Measurements from ENCODE around the gene RAB7B. TPM values are rescaled to one million over a fixed set of nuclear protein-coding genes. Genes with fewer than 3 reads are reported as not detected.
A peak's percentile ranks its signal among the peaks of the same experiment; 100 is the strongest.

The RAB7B gene
- total RNA-seq, 1 donor from 2014 or later, result 6.6 TPM

- Histone ChIP-seq H2AFZ (ENCODE audit: low read depth, low read length) (no peak overlapping the region), H3K4me1 (ENCODE audit: insufficient read depth, low read length) (peaks cover 5% of the 10 kb centered on the region), H3K4me2 (ENCODE audit: low read length) (no peak overlapping the region), H4K20me1 (ENCODE audit: insufficient read depth, low read length) (peaks cover under 1% of the 10 kb centered on the region), H3K9me3 (ENCODE audit: insufficient read depth, low read depth, low read length) (no peaks in the 10 kb centered on the region), H3K27me3 (ENCODE audit: insufficient read depth, low read length) (no peaks in the 10 kb centered on the region), H3K79me2 (ENCODE audit: insufficient read depth, low read length) (no peaks in the 10 kb centered on the region), H3K4me3 (ENCODE audit: insufficient read depth, low read depth, low read length) (no peak overlapping the region), H3K9ac (ENCODE audit: low read length) (no peak overlapping the region), H3K27ac (ENCODE audit: low read depth, low read length) (no peak overlapping the region), H3K36me3 (ENCODE audit: insufficient read depth, low read length) (no peaks in the 10 kb centered on the region)
- Mint-ChIP-seq H3K4me1 (ENCODE audit: low read depth, unreplicated experiment) (peaks cover 10% of the 10 kb centered on the region), H3K27me3 (ENCODE audit: low read depth, unreplicated experiment) (peaks cover 2% of the 10 kb centered on the region), H3K27ac (ENCODE audit: unreplicated experiment) (no peak overlapping the region), H3K36me3 (ENCODE audit: low read depth, unreplicated experiment) (peaks cover 4% of the 10 kb centered on the region), H3K9me3 (ENCODE audit: unreplicated experiment) (no peaks in the 10 kb centered on the region), H3K4me3 (ENCODE audit: unreplicated experiment) (no peak overlapping the region)
- TF ChIP-seq CTCF (IDR thresholded peaks at IDR 0.05; ENCODE audit: insufficient read depth, low read depth, low read length) (no peak), EZH2 (IDR thresholded peaks at IDR 0.05; ENCODE audit: insufficient read depth, low read length) (no peak)
- DNase-seq (ENCODE audit: low read depth) (no peak), FAIRE-seq (no peak)
These were observed 24.5 kb downstream of the RAB7B start for GRCh38 chr1:205978676-205979075.

- Mint-ChIP-seq H3K36me3 (ENCODE audit: low read depth, unreplicated experiment) (peaks cover 4% of the 10 kb centered on the region), H3K27me3 (ENCODE audit: low read depth, unreplicated experiment) (peaks cover 5% of the 10 kb centered on the region), H3K27ac (ENCODE audit: unreplicated experiment) (no peak overlapping the region), H3K9me3 (ENCODE audit: unreplicated experiment) (no peaks in the 10 kb centered on the region), H3K4me1 (ENCODE audit: low read depth, unreplicated experiment) (peaks cover 7% of the 10 kb centered on the region), H3K4me3 (ENCODE audit: unreplicated experiment) (peak overlapping the region; percentile 37)
- FAIRE-seq, result no peak
- H3K4me1 ChIP-seq (ENCODE audit: insufficient read depth, low read length), result peaks cover 5% of the 10 kb centered on the region
- no peak overlapping the region for H3K27ac ChIP-seq (ENCODE audit: low read depth, low read length)
- no peaks in the 10 kb centered on the region for H3K36me3 ChIP-seq (ENCODE audit: insufficient read depth, low read length)
- peak; percentile 44 for DNase-seq (ENCODE audit: low read depth)
- H2AFZ ChIP-seq (ENCODE audit: low read depth, low read length), result no peak overlapping the region
- H3K9me3 ChIP-seq (ENCODE audit: insufficient read depth, low read depth, low read length), result no peaks in the 10 kb centered on the region
- no peaks in the 10 kb centered on the region for H4K20me1 ChIP-seq (ENCODE audit: insufficient read depth, low read length)
- no peak overlapping the region for H3K4me2 ChIP-seq (ENCODE audit: low read length)
- H3K4me3 ChIP-seq (ENCODE audit: insufficient read depth, low read depth, low read length), result no peak overlapping the region
- TF ChIP-seq CTCF (IDR thresholded peaks at IDR 0.05; ENCODE audit: insufficient read depth, low read depth, low read length) (peak; percentile 97), EZH2 (IDR thresholded peaks at IDR 0.05; ENCODE audit: insufficient read depth, low read length) (no peak)
- no peaks in the 10 kb centered on the region for H3K79me2 ChIP-seq (ENCODE audit: insufficient read depth, low read length)
- no peak overlapping the region for H3K9ac ChIP-seq (ENCODE audit: low read length)
- no peaks in the 10 kb centered on the region for H3K27me3 ChIP-seq (ENCODE audit: insufficient read depth, low read length)
These were observed 25.7 kb downstream of the RAB7B start for GRCh38 chr1:205977402-205978014.

- FAIRE-seq, result no peak
- H3K27ac ChIP-seq (ENCODE audit: low read depth, low read length), result no peak overlapping the region
- H3K4me1 ChIP-seq (ENCODE audit: insufficient read depth, low read length), result peaks cover 5% of the 10 kb centered on the region
- no peak overlapping the region for H3K4me3 Mint-ChIP-seq (ENCODE audit: unreplicated experiment)
- peak; percentile 62 for DNase-seq (ENCODE audit: low read depth)
- no peaks in the 10 kb centered on the region for H3K27me3 ChIP-seq (ENCODE audit: insufficient read depth, low read length)
- H3K9me3 ChIP-seq (ENCODE audit: insufficient read depth, low read depth, low read length), result no peaks in the 10 kb centered on the region
- no peak overlapping the region for H2AFZ ChIP-seq (ENCODE audit: low read depth, low read length)
- no peak overlapping the region for H3K9ac ChIP-seq (ENCODE audit: low read length)
- peaks cover 1% of the 10 kb centered on the region for H3K36me3 Mint-ChIP-seq (ENCODE audit: low read depth, unreplicated experiment)
- H3K9me3 Mint-ChIP-seq (ENCODE audit: unreplicated experiment), result no peaks in the 10 kb centered on the region
- H3K79me2 ChIP-seq (ENCODE audit: insufficient read depth, low read length), result no peaks in the 10 kb centered on the region
- H3K36me3 ChIP-seq (ENCODE audit: insufficient read depth, low read length), result no peaks in the 10 kb centered on the region
- no peak overlapping the region for H3K4me2 ChIP-seq (ENCODE audit: low read length)
- peaks cover 5% of the 10 kb centered on the region for H3K27me3 Mint-ChIP-seq (ENCODE audit: low read depth, unreplicated experiment)
- H3K27ac Mint-ChIP-seq (ENCODE audit: unreplicated experiment), result peak overlapping the region; percentile 35
- H4K20me1 ChIP-seq (ENCODE audit: insufficient read depth, low read length), result no peaks in the 10 kb centered on the region
- no peak for TF ChIP-seq CTCF (IDR thresholded peaks at IDR 0.05; ENCODE audit: insufficient read depth, low read depth, low read length)
- no peak for TF ChIP-seq EZH2 (IDR thresholded peaks at IDR 0.05; ENCODE audit: insufficient read depth, low read length)
- peaks cover 7% of the 10 kb centered on the region for H3K4me1 Mint-ChIP-seq (ENCODE audit: low read depth, unreplicated experiment)
- no peak overlapping the region for H3K4me3 ChIP-seq (ENCODE audit: insufficient read depth, low read depth, low read length)
These were observed 26.3 kb downstream of the RAB7B start for GRCh38 chr1:205976708-205977401.

All from astrocyte (in vitro differentiated cells and primary cell).